Cerebellar nuclear complex (tissue), 1 donor: ENCODE results near the gene LCNL1.

ENCODE experiments used
- DNase-seq, 2 experiments: peaks; one replicate each; lab custom pipeline; 2025; lab: John Stamatoyannopoulos, UW

Gene LCNL1

DNA sequence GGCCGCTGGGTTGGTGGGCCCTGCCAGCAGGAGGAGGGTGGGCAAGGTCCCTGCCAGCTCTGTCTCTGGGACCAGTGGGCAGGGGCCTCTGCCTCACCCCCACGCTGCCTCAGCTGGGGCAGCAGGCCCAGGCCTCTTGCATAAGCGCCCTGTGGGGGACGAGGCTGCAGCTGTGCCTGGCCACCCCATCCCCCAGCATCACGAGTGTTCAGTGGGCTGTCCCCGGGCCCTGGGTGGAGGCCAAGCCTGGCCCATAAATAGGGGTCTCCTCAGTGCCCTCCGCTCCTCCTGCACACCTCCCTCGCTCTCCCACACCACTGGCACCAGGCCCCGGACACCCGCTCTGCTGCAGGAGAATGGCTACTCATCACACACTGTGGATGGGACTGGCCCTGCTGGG is 5.6 kb upstream of the LCNL1 start, which contains the start of gene PTGDS:
PTGDS (plus strand) TSS at position 282 of the 400 bp plus-strand sequence; CDS start at position 357, 75 bp downstream.
- DNase-seq = no peak

DNA sequence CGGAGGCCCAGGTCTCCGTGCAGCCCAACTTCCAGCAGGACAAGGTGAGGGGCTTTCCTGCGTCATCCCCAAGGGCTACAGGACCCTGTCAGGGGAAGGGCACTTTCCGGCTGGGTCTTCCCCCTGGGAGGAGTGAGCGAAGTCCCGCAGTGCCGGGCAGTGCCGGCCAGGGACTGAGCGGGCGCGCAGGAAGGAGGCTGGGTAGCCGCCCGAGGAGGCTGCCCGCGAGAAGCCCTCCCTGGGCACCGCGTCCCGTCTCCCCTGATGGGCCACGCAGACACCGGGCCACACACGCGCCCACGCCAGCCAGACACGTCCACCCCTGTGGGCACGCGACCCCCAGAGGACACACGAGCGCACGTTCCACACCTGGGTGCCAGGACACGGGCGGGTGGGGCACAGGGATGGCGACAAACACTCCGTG is 5.1 kb upstream of the LCNL1 start:
- DNase-seq = no peak

DNA sequence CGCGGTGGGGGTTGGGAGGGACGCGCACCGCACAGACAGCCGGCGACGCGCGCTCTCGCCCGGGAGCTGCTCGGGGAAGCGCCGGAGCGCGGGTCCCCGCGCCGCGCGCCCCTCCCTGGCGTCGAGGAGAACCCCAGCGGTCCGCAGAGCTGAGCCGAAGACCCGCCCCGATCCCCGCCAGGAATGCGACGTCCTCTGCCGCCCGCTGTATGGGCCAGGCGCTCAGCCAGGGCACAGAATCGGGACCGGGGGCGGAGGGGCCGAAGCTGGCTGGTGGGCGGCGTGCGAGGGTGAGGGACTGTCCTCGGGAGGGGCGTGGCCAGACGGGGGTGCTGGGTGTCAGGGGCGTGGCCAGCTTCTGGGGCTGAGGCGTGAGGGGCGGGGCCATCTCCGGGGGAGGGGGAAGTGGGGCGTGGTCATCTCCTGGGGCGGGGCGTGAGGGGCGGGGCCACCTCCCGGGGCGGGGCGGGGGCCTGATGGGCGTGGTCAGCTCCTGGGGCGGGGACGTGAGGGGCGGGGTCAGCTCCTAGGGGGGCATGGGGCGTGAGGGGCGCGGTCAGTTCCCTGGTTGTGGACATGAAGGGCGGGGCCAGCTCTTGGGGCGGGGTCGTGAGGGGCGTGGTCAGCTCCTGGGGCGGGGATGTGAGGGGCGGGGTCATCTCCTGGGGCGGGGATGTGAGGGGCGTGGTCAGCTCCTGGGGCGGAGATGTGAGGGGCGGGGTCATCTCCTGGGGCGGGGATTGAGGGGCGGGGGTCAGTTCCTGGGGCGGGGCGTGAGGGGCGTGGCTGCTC is 4.5 kb upstream of the LCNL1 start:
- no peak for DNase-seq

DNA sequence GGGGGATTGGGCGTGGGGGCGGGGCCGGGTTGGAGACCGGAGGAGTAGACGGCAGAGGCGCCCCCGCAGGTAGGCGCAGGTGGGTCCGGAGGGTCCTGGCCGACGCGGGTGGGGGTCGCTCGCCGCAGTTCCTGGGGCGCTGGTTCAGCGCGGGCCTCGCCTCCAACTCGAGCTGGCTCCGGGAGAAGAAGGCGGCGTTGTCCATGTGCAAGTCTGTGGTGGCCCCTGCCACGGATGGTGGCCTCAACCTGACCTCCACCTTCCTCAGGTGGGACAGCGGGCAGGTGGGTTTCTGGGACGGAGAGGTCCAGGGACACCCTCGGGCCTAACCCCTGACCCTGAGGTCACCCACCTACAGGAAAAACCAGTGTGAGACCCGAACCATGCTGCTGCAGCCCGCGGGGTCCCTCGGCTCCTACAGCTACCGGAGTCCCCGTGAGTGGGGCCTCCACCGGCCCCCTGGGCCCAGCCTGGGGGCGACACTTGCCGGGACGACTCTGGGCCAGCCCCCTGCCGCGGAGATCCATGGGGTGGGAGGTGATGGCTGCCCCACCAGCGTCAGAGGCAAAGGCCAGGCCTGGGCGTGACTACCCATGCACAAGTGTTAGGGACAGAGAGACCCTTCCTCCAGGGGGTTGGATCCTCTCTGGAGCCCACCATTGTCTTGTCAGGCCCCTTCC is 3.8 kb upstream of the LCNL1 start:
- no peak for DNase-seq

DNA sequence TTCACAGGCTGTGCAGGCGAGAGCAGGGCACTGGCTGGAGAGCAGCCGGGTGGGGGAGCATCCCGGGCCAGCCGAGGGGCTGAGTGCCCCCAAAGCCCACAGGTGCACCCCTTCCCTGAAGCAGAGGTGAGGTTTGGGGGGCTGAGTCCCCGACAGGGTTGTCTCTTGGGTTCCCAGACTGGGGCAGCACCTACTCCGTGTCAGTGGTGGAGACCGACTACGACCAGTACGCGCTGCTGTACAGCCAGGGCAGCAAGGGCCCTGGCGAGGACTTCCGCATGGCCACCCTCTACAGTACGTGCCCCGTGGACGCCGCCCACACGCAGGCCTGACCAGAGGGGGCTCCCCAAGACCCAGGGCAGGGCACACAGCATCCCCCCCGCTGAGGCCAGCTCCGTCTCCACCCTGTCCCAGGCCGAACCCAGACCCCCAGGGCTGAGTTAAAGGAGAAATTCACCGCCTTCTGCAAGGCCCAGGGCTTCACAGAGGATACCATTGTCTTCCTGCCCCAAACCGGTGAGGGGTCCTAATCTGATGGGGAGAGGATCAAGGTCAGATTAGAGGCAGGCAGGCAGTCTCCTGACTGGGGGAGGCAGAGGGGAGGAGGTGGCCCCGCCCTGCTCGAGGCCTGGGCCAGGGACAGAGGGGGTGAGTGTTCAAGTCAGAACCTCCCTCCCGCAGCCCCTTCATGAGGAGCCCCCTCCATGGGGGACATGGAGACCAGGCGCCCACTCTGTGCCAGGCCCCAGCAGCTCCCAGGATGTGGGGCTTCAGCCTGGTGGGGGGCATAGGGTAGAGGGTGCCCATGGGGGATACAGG is 2.8 kb upstream of the LCNL1 start:
- DNase-seq = no peak

DNA sequence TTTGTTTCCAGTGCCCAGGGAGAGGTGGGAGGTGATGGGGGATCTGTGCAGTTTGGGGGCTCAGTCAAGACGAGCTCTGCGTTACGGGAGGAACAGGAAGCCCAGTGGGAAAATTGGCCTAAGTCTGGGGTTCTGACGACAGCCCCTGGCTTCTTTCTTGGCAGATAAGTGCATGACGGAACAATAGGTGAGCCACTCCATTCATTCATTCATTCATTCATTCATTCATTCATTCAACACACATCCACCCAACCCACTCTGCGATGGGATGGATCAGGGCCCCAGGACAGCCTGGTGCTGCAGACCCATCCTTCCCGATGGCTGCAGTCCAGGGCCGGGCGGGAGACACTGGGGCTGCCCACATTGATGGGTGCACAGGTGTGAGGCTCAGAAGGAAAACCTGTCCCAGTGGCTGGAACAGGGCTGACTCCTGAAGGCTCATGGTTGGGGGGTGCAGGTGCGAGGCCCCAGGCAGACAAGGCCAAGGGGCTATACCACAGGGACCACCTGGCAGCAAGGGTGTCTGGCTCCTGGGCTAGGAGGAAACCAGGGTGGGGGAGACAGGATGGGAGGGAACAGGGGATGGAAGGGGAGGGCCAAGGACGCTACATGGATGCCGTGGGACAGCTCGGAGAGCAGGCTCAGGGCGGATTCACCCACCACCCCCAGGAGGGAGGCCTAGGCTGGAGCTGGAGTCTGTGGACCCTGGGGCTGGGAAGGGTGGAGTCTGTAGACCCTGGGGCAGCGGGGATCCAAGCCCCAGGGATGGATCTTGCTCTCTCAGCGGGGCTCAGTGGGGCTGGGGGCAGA is 1.9 kb upstream of the LCNL1 start:
- DNase-seq = no peak

DNA sequence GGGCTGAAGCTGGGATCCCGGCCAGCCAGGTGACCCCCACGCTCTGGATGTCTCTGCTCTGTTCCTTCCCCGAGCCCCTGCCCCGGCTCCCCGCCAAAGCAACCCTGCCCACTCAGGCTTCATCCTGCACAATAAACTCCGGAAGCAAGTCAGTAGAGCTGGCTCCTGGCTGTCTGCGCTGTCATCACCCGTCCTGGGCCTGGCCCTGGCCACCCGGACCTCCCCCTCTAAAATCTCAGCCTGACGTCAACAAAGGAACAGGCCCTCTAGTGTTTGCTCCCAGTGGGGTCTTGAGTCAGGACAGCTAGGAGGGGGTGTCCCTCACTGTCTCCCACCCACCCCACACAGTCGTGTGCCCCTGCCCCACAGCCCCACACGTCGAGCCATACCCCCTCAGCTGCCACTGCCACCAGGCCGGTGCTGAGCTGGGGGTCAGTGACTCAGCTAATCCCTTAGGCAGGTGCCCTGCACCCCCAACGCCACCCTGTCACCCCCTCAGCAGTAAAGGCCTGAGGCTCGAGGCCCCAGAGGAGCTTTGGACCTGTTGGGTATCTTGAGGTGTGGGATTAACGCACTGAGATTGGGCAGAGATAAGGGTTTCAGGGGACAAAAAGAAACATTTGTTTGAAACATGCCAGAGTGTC is 1.1 kb upstream of the LCNL1 start:
- DNase-seq = no peak

DNA sequence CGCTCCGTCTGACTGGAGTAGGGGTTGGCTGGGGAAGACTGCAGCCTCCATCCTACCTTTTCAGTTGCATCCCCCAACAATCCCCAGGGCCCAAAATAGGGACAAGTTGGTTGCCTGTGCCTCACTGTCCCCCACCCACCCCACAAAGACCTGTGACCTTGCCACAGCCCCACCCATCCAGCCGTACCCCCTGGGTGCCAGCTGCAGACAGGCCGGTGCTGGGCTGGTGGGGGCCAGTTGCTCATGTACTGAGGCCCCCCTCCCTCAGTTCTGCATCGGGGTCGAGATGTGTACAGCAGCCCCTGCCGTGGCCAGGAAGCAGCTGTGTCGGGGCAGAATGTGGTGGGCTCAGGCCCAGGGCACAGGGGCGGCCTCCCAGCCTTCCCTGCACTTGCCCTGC is 374 bp downstream of the LCNL1 start:
- DNase-seq = no peak

DNA sequence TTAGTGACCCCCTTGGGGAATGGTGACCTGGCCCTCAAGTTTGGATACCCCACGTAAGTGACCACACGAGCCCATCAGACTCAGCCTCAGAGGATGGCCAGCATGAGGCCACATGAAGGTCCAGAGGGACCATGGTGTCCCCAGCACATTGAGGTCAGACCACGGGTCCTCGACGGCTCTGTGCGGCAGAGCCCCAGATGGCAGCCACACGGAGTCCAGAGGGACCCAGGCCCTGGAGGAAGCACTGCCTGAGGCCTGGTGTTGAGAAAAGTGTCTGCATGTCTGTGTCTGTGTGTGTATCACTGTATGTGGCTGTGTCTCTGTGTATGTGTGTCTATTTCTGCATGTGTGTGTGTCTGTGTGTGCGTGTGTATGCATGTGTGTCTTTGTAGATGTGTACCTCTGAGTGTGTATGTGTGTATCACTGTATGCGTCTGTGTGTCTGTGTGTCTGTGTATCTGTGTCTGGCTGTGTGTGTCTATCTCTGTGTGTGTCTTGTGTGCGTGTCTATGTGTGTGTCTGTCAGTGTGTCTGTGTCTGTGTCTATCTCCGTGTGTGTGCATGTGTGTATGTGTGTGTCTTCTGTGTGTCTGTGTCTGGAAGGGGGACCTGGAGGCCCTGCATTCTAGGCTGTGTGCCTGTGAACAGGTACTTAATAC is 992 bp downstream of the LCNL1 start:
- DNase-seq = no peak

DNA sequence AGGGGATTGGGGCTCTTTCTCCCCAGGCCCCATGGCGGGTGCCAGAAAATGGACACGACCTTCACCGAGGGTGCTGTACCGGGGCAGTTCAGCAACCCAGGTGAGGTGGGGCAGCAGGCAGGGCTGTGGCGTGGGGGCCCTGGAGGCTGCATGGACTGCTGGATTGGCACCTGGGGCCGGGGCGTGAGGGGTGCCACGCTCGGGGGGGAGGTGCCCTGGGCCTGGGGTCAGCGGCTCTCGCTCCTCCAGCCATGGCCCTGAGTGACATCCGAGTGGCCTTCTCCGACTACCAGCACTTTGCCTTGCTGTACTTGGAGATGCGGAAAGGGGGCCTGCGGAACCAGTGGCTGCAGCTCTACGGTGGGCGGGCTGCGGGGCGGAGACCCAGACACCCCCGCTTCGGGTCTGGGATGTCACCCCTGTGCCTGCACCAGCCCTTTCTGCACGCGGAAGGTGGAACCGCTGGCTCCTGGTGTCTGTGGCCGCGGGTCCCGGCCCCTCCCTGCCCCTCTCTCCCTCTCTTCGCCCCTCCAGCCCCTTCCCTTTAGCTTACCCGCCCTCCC is 1.8 kb downstream of the LCNL1 start:
- no peak for DNase-seq

DNA sequence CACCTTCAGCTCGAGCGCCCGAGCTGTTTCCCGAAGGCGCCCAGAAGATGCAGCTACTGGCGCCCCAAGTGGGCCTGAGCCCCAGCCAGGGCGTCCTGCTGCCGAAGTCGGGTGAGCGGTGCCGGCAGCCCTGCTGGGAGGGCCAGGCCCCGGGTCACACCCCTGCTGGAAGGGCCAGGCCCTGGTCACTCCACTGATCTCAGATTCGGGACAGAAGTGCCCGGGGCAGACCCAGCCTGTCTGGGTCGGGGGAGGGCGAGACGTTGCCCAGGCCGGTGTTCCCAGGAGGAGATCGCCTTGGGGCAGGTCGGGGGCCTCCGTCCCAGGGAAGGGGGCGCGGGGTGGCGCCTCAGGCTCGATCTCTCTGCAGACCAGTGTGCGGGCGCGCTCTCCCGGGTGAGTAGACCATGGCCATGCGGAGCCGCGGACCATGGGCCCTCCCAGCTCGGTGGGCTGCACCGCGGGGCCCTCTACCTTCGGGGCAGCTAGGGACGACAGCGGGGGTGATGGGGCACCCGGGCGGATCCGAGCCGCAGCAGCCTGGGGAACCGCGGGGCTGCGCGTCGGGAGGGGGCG is 2.3 kb downstream of the LCNL1 start:
- DNase-seq = no peak

DNA sequence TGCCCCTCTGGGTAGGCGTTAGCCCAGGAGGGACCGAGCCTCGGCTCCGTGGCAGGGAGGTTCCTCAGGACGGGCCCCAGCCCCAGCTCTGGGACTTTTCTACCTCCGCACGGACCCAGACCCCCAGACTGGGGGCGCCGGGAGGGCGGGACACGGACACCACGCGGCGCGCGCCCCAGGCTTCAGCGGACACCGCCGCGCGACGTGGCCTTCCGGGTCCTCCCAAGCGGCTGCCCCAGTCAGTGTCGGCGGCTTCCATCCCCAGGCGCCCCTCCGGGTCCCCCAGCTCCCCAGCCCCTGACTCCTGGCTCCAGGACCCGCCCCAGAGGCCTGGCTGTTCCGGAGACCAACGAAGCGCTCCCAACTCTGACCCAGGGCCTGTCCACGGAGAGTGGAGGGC is 3.1 kb downstream of the LCNL1 start:
- DNase-seq = no peak

DNA sequence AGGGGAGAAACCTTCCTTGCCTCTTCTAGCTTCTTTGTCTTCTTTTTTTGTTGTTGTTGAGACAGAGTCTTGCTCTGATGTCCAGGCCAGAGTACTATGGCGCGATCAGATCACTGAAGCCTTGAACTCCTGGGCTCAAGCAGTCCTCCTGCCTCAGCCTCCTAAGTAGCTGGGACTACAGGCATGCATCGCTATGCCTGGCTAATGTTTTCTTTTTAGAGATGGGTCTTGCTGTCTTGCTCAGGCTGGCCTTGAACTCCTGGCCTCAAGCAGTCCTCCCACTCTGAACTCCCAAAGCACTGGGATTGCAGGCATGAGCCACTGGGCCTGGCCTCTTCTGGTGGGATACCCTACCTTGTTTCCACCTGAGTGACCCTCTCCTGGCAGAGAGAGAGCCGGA is 6.1 kb downstream of the LCNL1 start:
- DNase-seq = no peak

DNA sequence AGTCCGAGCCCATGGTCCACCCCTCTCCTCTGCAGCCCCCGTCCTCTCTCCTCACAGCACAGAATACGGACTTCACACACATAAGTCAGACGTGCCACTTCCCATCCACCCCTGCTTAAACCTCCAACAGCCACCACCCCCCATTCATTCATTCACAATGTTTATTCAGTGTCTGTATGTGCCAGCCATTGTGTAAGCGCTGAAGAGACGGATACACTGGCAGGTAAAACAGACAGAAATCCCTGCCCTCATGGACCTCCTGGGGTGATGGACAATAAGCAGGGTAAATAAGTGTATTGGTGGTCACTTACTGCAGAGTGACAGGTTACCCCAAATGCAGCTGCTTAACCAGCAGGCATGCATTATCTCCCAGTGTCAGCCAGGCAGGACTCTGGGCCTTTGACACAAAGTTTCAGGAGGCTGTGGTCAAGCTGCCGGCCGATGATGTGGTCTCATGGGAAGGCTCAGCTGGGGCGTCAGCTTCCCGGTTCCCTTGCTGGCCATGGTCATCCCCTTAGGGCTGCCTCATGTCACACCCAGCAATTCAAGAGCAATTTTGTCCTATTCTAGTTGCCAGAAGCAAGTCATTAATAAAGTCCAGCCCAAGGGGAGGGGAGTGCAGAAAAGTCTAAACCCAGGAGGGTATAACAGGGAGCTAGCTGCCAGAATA is 7.6 kb downstream of the LCNL1 start:
- no peak for DNase-seq

DNA sequence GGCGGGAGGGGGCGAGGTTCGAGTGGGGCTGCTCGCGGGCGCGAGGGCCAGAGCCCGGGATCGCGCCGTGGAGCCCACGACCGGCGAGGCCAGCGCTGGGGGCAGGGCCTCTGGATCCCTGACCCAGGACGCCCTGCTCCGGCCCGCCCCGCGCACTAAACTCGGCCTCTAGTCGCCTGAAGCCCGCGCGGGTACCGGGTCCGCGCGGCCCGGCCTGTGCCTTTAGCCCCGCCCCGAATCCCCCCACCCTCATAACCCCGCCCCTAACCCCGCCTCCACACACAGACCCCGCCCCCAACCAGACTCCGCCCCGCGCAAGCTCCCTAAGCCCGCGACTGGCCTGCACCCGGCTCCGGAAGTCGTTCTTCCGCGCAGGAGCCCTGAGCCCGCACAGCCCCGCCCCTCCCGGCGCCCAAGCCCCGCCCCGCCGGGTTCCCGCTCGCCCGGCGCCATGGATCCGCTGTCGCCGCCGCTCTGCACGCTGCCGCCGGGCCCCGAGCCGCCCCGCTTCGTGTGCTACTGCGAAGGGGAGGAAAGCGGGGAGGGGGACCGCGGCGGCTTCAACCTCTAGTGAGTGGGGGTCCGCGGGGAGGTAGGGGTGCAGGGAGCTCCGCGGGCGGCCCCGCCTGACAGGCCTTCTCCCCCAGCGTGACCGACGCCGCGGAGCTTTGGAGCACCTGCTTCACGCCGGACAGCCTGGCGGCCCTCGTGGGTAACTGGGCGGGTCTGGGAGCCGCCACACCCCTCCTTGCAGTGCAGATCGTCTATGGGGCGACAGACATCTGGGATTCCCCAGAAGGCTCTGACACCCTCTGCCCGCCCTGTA is 9.4 kb downstream of the LCNL1 start, which contains the start of gene PAXX:
PAXX (plus strand) TSS at position 430 of the 826 bp plus-strand sequence; CDS start at position 452, 22 bp downstream.
- DNase-seq = peak; percentile 33 to 52

DNA sequence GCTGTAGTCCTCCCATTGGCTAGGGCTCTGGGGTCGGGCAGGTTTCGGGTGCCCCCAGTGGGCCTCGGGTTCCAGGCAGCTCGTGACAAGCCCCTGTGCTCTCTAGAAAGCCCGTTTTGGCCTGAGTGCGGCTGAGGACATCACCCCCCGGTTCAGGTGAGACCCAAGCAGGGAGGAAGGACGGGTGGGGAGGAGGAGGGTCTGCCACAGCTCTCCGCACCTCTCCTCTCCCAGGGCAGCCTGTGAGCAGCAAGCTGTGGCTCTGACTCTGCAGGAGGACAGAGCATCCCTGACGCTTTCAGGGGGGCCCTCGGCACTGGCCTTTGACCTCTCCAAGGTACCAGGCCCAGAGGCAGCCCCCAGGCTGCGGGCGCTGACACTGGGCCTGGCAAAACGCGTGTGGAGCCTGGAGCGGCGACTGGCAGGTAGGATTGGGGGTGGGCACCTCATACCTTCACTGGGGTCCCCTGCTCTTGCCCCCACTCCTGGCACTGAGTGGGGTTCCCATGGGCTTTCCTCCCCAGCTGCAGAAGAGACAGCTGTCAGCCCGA is 10.1 kb downstream of the LCNL1 start:
- no peak for DNase-seq

DNA sequence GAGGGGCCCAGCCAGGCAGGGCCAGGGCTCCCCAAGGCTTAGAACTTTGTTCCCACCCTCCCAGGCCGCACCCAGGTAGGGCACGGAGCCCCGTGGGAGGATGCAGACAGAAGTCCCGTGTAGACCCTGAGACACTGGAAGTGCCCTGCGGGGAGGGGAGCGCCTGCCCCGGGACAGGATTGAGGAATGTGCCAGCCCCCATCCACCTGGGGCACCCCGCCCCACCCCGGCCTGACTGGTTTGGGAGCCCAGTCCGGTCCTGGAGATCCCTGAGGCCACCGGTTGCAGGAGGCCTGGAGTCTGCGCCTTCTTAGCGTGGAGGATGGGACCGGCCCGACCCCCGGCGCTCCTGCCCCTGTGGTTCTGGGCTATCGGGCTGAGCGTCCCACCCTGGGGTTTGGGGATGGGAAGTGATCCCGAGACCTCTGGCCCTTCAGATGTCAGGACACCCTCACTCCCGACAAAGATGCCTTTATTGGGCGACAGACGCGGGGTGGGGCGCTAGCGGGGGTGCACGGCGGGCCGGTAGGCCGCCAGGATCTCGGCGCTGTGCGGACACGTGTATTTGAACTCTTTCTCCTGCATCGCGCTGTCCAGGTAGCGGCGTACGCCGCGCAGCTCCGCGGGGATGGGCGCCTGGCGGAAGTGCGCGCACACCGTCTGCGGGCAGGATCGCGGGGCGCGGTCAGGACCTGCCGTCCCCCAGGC is 11.5 kb downstream of the LCNL1 start:
- DNase-seq = no peak

DNA sequence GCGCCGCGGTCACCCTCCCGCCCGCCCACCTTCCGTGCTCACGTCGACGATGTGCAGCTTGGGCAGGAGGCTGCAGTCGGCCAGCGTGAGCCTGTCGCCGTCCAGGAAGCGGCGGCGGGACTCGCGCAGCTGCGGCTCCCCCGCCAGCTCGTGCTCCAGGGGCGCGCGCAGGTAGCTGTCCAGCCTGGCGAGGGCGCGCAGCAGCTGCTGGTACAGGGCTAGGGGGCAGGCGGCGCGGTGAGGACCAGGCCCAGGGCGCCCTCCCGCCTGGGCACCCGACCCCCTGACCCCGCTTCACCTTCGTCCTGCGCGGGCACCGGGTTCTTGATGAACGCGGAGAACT is 12.1 kb downstream of the LCNL1 start:
- no peak for DNase-seq
